LNCAP (cell line): Measurements from ENCODE around the gene SULF2.

Experiments
- TF ChIP-seq, protein P1 (sequence below): fragments of 450-650 bp; IDR thresholded peaks from 2 replicates; pipeline ENCODE4 v1.5.1; 2017; ENCODE audit warnings: mild to moderate bottlenecking

SULF2 gene

GRCh38 chr20:47747669-47748031, 37.6 kb downstream of the SULF2 start:
- TF ChIP-seq, protein P1, sequence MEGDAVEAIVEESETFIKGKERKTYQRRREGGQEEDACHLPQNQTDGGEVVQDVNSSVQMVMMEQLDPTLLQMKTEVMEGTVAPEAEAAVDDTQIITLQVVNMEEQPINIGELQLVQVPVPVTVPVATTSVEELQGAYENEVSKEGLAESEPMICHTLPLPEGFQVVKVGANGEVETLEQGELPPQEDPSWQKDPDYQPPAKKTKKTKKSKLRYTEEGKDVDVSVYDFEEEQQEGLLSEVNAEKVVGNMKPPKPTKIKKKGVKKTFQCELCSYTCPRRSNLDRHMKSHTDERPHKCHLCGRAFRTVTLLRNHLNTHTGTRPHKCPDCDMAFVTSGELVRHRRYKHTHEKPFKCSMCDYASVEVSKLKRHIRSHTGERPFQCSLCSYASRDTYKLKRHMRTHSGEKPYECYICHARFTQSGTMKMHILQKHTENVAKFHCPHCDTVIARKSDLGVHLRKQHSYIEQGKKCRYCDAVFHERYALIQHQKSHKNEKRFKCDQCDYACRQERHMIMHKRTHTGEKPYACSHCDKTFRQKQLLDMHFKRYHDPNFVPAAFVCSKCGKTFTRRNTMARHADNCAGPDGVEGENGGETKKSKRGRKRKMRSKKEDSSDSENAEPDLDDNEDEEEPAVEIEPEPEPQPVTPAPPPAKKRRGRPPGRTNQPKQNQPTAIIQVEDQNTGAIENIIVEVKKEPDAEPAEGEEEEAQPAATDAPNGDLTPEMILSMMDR = no peak

DNA sequence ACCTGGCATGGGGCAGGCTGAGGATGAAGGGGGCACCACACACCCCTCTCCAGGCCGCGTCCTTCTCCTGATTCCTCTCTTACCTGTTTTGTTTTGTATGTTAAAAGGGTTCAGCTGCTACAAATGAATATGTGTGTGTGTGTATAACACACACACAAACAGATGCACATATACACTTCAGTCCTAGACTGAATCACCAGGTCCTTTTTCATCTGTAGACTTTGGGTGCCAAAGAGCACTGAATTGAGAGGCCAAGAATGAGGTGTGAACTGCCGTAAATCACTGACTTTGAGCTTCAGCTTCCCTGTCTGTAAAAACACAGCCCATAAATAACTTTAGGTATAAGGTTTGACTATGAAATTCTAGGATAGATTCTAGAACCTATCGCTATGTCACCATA, 40.5 kb downstream of the SULF2 start:
- TF ChIP-seq, protein P1 = no peak

GRCh38 chr20:47743671-47744070, 41.6 kb downstream of the SULF2 start:
- TF ChIP-seq, protein P1 = no peak

- TF ChIP-seq, protein P1 = no peak
Measured at GRCh38 chr20:47741669-47742608, 43.3 kb downstream of the SULF2 start.

- TF ChIP-seq, protein P1 = no peak
Measured at GRCh38 chr20:47740862-47741184, 44.5 kb downstream of the SULF2 start.

- TF ChIP-seq, protein P1 = no peak
Measured at GRCh38 chr20:47740121-47740861, 45.0 kb downstream of the SULF2 start.

DNA sequence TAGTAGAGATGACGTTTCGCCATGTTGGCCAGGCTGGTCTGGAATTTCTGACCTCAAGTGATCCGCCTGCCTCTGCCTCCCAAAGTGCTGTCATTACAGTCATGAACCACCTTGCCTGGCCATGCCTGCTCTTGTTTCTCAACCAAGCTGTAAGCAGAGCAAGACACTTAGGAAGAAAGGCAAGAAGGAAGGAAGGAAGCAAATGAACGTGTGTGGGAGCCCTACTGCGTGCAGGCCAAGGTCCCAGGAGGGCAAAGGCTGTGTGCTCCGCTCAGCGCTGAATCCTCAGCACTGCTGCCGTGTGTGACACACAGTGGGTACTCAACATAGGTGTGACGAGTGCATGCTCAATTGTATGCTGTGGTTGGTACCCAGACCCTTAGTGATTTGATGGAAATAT, 47.4 kb downstream of the SULF2 start:
- TF ChIP-seq, protein P1 = no peak
